NCI-H128 (cell line): ENCODE results near the gene CHCHD2.
"Not testable (repeated sequence)": the region's sequence is repeated elsewhere in the genome, so short reads cannot be mapped to it uniquely, and the experiment has no call there.

ENCODE experiments used
- DNase-seq: peaks from one replicate; lab custom pipeline; 2025; ENCODE audit not compliant: unreplicated experiment; lab: John Stamatoyannopoulos, UW

CHCHD2 gene

DNA sequence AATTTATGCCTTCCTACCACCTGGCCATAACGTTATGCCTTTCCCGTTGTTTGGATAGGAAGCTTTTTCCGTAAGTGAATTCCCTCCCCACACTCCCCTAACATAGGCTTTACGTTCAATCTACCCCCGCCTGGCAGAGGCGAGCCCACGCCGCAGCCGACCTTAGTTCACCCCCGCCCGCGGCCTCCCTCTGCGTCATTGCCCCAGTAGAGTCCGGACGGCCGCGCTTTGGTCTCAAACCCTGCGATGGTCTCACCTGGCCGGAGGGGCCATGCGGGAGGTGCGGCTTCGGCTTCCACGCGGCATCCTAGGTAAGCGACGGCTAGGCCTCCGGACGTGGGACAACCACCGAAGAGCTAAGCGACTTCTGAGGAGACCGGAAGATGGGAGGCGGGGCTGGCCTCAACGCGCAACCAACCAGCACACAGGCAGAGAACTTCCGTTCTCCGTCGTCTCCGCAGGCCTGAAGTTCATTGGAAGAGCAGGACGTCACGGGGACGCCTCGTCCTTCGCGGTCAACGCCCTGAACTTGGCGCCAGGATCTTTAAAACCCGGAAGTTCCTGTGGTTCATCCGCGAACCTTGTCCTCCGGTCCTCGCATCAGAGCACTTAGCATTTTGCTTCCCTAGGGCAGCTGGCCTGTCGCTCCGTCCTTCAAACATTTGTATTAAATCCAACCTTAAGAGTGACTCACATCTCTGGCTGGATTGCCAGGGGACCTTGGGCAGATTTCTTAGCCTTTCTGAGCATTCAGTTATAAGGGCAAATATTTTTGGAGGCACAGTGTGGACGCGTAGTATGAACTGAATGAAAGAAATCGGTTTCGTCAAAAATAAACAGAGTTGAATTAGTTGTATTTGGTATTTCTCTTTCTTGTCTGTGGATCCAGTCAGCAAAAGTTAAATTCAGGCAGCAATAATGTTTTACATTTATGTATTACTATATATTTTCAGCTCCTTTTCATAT, at the start of gene CHCHD2:
TSS of gene CHCHD2 (minus strand) at position 369 of the 966 bp plus-strand sequence. CDS start at position 306, 63 bp downstream.
- peak; percentile 98 for DNase-seq

- not testable (repeated sequence) for DNase-seq
Measured at GRCh38 chr7:56131062-56131461, 24.8 kb upstream of the CHCHD2 start.

DNA sequence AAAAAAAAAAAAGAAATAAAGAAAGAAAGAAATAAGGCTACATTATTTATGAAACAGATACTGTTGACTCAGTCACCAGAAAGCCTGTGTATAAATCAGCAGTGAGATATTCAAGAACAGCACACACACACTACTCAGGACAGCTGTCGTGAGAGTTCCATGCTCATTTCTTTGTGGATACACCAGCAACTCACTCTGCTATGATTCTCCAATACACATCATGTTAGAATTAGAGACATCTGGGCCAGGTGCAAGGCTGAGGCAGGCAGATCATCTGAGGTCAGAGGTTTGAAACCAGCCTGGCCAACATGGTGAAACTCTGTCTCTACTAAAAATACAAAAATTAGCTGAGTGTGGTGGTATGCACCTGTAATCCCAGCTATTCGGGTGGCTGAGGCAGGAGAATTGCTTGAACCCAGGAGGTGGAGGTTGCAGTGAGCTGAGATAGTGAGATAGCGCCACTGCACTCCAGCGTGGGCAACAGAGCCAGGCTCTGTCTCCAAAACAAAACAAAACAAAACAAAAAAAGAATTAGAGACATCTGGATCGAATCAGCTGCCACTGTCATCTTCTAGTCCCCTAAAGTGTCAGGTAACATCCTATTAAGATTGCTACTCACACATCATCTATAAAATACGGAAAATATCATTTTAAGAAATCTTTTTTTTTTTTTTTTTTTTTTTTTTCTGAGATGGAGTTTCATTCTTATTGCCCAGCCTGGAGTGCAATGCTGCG, 21.1 kb upstream of the CHCHD2 start:
- DNase-seq = no peak

- no peak for DNase-seq
Measured at GRCh38 chr7:56125831-56126230, 19.6 kb upstream of the CHCHD2 start.

DNA sequence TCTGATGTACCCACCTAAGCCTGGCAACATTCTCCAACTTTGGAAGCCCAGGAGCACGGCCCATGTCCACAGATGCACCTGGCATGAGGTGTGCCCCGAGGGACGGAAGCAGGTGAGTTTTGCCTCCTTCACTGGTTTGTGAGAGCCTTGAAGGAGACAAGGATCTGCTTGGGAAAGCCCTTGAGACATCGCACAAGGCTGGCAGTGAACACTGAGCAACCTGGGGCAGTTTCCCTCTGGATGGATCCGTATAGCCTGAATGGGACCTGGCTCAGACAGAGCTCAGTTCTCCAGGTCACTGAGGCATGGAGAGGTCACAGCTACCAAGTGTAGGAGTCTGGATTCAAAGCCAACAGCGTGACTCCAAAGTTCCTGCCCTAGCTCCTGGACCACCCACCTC, 18.7 kb upstream of the CHCHD2 start:
- no peak for DNase-seq

DNA sequence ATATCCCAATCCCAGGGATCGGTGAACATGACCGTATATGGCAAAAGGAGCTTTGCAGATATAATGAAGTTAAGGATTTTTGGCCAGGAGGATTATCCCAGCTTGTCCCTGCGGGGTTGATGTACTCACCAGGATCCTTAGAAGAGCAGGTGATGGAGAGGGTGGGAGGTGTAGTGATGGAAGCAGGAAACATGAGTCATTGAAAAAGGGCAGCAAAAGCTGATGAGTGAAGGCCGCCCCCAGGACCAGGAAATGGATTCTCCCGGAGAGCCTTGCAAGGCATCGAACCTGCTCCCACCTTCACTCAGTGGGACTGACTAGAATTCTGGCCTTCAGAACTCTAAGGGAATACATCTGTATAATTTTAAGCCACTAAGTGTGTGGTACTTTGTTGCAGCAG, 15.2 kb upstream of the CHCHD2 start:
- DNase-seq = no peak

- no peak for DNase-seq
Measured at GRCh38 chr7:56115852-56116538, 9.7 kb upstream of the CHCHD2 start, which contains the start of gene NUPR2. Gene NUPR2 (minus strand): TSS chr7:56116417. CDS start chr7:56116314, 103 bp downstream.

GRCh38 chr7:56112244-56112643, 6.0 kb upstream of the CHCHD2 start:
- DNase-seq = not testable (repeated sequence)

DNA sequence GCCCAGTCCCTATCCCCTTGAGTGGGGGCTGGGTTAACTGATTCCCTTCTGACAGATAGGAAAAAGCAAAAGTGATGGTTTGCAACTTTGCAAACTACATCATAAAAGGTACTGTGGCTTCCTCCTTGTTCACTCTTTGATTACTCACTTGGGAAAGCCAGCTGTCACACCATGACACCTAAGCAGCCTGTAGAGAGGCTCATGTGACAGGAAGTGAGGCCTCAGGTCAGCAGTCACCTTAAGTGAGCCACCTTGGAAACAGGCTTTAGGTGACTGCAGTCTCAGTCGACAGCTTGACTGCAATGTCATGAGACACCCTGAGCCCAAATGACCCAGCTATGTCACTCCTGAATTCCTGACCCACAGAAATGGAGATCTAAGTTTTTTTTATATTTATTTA, 4.3 kb upstream of the CHCHD2 start:
- no peak for DNase-seq

DNA sequence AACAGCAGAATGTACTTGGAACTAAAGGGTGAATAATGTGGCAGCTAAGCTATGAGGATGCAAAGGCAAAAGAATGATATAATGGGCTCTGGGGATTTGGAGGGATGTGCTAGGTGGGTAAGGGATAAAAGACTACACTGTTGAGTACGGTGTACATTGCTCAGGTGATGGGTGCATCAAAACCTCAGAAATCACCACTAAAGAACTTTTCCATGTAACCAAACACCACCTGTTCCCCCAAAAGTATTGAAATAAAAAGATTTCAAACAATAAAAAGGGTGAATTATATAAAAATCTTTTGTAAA, 1.6 kb upstream of the CHCHD2 start:
- no peak for DNase-seq

GRCh38 chr7:56105508-56105907, 768 bp downstream of the CHCHD2 start:
- DNase-seq = no peak

GRCh38 chr7:56104138-56104537, 2.1 kb downstream of the CHCHD2 start:
- DNase-seq = not testable (repeated sequence)

- no peak for DNase-seq
Measured at GRCh38 chr7:56099653-56100052, 6.6 kb downstream of the CHCHD2 start.

- DNase-seq = not testable (repeated sequence)
Measured at GRCh38 chr7:56098187-56099008, 7.9 kb downstream of the CHCHD2 start.

DNA sequence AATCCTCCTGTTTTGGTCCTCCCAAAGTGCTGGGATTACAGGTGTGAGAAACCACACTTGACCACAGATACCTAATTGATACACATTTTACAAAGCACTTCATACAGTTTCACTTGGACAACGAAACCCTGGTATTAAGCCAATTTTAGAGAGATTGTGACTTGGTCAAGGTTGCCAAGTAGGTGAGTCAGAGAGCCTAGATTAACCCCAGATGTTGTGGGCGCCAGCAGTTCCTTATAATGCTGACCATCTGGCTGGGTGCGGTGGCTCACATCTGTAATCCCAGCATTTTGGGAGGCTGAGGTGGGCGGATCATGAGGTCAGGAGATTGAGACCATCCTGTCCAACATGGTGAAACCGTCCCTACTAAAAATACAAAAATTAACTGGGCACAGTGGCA, 8.6 kb downstream of the CHCHD2 start:
- no peak for DNase-seq

DNA sequence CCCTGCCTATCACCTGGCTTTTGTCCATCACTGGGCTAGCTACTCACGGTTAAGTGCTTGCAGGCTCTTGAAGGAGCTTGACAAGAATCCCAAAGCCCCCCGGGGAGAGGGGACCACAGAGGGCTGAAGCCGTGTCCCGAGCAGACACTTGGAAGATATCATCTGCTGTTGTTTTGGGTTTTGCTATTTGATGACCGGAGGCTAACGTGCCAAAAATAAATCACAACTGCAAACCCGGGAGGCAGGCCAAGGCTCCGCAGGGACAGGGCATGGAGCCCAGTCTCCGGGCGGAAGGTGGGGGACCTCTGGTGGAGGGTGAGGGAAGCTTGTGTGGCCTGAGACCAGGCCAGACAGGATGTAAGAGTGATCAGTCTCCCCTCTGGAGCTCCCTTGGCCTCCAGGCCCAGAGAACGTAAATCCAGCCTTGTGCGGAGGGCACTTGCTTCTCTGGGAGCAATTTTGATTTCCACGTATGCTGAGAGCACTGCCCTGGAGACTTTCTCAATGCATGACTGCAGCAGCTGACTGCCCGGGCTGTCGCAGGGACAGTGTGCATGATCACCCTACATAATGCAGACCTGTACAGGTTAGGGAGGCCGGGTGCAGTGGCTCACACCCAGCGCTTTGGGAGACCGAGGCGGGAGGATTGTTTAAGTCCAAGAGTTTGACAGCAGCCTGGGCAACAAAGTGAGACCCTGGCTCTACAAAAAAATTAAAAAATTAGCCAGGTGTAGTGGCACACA, 13.3 kb downstream of the CHCHD2 start, which contains the start of gene PHKG1:
TSS of gene PHKG1 (minus strand) at position 164 of the 743 bp plus-strand sequence. CDS start 4,011 bp downstream, outside the sequence.
- peak; percentile 4 for DNase-seq

- DNase-seq = not testable (repeated sequence)
Measured at GRCh38 chr7:56092388-56092787, 13.9 kb downstream of the CHCHD2 start.

DNA sequence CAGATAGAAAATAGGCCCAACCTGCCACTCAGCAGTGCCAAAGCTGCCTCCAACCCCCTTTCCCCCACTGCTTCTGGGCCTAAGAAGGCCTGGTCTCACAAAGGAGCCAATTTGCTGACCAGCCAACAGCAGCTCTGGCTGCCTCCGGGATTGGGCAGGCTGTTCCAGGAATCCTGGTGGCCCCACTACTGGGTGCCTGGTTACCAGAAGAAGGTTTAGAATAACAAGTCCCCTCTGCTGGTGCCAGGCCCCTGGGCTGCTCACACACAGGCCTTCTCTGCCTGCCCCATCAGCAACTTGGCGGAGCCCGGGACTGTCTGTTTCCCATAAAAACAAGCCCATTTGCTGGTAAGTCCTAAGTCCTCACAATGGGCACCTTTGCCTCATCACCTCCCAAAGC, 14.7 kb downstream of the CHCHD2 start:
- DNase-seq = no peak

DNA sequence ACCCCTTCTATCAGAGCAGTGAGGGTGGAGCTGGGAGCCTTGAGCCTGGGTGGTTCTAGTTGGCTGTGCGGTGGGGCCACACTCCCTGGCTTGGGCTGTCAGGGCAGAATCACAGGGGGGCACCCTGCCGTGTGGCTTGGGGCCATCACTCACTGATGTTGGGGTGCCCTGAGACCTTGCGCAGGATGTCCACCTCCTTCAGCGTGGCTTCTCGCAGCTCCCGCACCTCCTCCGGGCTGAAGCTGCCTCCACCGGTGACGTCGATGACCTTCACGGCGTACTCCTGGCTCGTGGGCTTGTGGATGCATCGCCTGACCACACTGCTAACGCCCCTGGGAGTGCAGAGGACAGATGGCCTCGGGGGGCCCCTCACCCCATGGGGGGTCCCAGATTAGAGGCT, 18.8 kb downstream of the CHCHD2 start:
- no peak for DNase-seq

DNA sequence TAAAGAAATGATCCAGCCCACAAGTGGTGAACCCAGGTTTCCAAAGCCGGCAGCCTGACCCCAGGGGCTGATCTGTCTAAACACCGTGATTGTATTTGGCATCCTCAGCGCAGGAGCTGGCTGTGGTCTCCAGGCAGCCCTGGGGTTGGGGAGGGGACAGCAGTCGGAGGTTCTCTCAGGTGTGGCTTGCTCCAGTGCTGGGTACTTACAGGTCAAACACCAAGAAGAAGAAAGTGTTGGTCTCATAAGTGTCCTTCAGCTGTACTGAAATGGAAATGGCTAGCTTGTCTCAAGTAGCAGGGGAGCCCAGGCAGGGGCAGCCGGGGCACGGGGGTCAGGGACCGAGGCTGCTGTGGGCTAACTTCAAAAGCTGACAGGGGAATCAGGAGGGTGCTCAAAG, 19.5 kb downstream of the CHCHD2 start:
- DNase-seq = no peak
